WTC11 (cell line): Measurements from ENCODE around the gene DDX10. TPM values are rescaled to one million over a fixed set of nuclear protein-coding genes. Genes with fewer than 3 reads are reported as not detected.

Experiments used
- ATAC-seq: fragments of 200-7000 bp; cut with Tn5 transposase; 2 replicates; pipeline ENCODE4 v1.10.0; 2021; ENCODE audit warnings: mild to moderate bottlenecking, moderate library complexity
- CTCF ChIA-PET: fragments of 300-600 bp; sonication (Branson Sonifier 250); formaldehyde crosslinking; loops from one replicate; lab custom pipeline; 2021; ENCODE audit warnings: antibody characterized with exemption; lab: Charles Lee
- POLR2A ChIA-PET: fragments of 350-600 bp; sonication (Branson Sonifier 250); formaldehyde crosslinking; loops from one replicate; lab custom pipeline; 2021; ENCODE audit warnings: antibody characterized with exemption; lab: Charles Lee
- DNase-seq: peaks from one replicate; pipeline ENCODE4 v3.0.0; 2021; ENCODE audit warnings: low spot score
- H3K27ac Mint-ChIP-seq: 2 replicates; pipeline ENCODE4 v1.8.0; 2021; ENCODE audit warnings: mixed read lengths
- H3K27me3 Mint-ChIP-seq: 2 replicates; pipeline ENCODE4 v1.8.0; 2021; ENCODE audit warnings: low read depth, mild to moderate bottlenecking, moderate library complexity, mixed read lengths
- H3K36me3 Mint-ChIP-seq: 2 replicates; pipeline ENCODE4 v1.8.0; 2021; ENCODE audit warnings: mixed read lengths
- H3K4me1 Mint-ChIP-seq: 2 replicates; pipeline ENCODE4 v1.8.0; 2022; ENCODE audit warnings: mixed read lengths
- H3K4me3 Mint-ChIP-seq: 2 replicates; pipeline ENCODE4 v1.8.0; 2021; ENCODE audit warnings: mild to moderate bottlenecking, moderate library complexity, mixed read lengths
- H3K9me3 Mint-ChIP-seq: 2 replicates; pipeline ENCODE4 v1.8.0; 2021; ENCODE audit warnings: mixed read lengths
- ESRRA ChIP-seq: sonication (generic); formaldehyde crosslinking; IDR thresholded peaks from 2 replicates; pipeline ENCODE4 v1.8.1; 2022; ENCODE audit warnings: mild to moderate bottlenecking, missing genetic modification reagents, borderline replicate concordance
- GTF2I ChIP-seq: fragments of 250-450 bp; sonication (Bioruptor Pico); conservative IDR thresholded peaks from 2 replicates; pipeline ENCODE4 v1.4.0; 2021; ENCODE audit warnings: mild to moderate bottlenecking
- JUN ChIP-seq: sonication (generic); formaldehyde crosslinking; IDR thresholded peaks from 2 replicates; pipeline ENCODE4 v1.8.0; 2023; ENCODE audit warnings: mild to moderate bottlenecking, missing genetic modification reagents
- MYBL2 ChIP-seq: sonication (generic); formaldehyde crosslinking; IDR thresholded peaks from 2 replicates; pipeline ENCODE4 v1.8.1; 2023; ENCODE audit warnings: mild to moderate bottlenecking, moderate library complexity, missing genetic modification reagents
- SMAD4 ChIP-seq: sonication (generic); formaldehyde crosslinking; IDR thresholded peaks from 2 replicates; pipeline ENCODE4 v1.8.0; 2022; ENCODE audit warnings: mild to moderate bottlenecking, missing genetic modification reagents
- SOX15 ChIP-seq: fragments of 250-450 bp; sonication (Bioruptor Pico); IDR thresholded peaks from 2 replicates; pipeline ENCODE4 v1.9.0; 2021; ENCODE audit warnings: mild to moderate bottlenecking
- SP1 ChIP-seq: sonication (generic); formaldehyde crosslinking; conservative IDR thresholded peaks from 2 replicates; pipeline ENCODE4 v1.8.1; 2022; ENCODE audit warnings: missing genetic modification reagents
- ZNF396 ChIP-seq: fragments of 250-450 bp; sonication (Bioruptor Pico); IDR thresholded peaks from 2 replicates; pipeline ENCODE4 v1.8.0; 2021; ENCODE audit warnings: mild to moderate bottlenecking, moderate library complexity, borderline replicate concordance
- ZNF423 ChIP-seq: fragments of 250-450 bp; sonication (Bioruptor Pico); IDR thresholded peaks from 2 replicates; pipeline ENCODE4 v2.1.2; 2022; ENCODE audit warnings: mild to moderate bottlenecking, moderate library complexity
- total RNA-seq: library from RNA; stranded (reverse); gene quantifications from 3 replicates; pipeline ENCODE4 v1.2.3, GENCODE V29; 2021
- TF ChIP-seq, protein P1 (sequence below): sonication (generic); formaldehyde crosslinking; IDR thresholded peaks from 2 replicates; pipeline ENCODE4 v1.8.1; 2022; ENCODE audit warnings: low read depth, mild to moderate bottlenecking, moderate library complexity, missing genetic modification reagents, borderline replicate concordance
- TF ChIP-seq, protein P2 (sequence below): sonication (generic); formaldehyde crosslinking; IDR thresholded peaks from 2 replicates; pipeline ENCODE4 v1.8.0; 2022; ENCODE audit warnings: mild to moderate bottlenecking, missing genetic modification reagents
- TF ChIP-seq, protein P3 (sequence below): sonication (generic); formaldehyde crosslinking; IDR thresholded peaks from 2 replicates; pipeline ENCODE4 v1.8.0; 2022; ENCODE audit warnings: missing genetic modification reagents
- TF ChIP-seq, protein P4 (sequence below): fragments of 250-450 bp; sonication (Bioruptor Pico); IDR thresholded peaks from 2 replicates; pipeline ENCODE4 v1.9.0; 2021; ENCODE audit warnings: mild to moderate bottlenecking

DDX10 gene
- total RNA-seq, 1 experiment from 2014 or later = 56.8 TPM

GRCh38 chr11:108965306-108966001 lies 300.6 kb downstream of the DDX10 start:
- DNase-seq = no peak
- Mint-ChIP-seq H3K4me3 (no peak overlapping the region), H3K27ac (no peak overlapping the region), H3K9me3 (peaks cover 17% of the 10 kb centered on the region), H3K36me3 (no peaks in the 10 kb centered on the region; the same call in 1 of the 2 replicates), H3K27me3 (no peaks in the 10 kb centered on the region), H3K4me1 (peaks cover 41% of the 10 kb centered on the region)
- POLR2A ChIA-PET = no interaction called here
- CTCF ChIA-PET = no interaction called here
- TF ChIP-seq ZNF423 (CRISPR knock-in tag) = no peak
- TF ChIP-seq ZNF396 (CRISPR knock-in tag) = no peak
- no peak for TF ChIP-seq SP1 (CRISPR knock-in tag)
- TF ChIP-seq, protein P1, sequence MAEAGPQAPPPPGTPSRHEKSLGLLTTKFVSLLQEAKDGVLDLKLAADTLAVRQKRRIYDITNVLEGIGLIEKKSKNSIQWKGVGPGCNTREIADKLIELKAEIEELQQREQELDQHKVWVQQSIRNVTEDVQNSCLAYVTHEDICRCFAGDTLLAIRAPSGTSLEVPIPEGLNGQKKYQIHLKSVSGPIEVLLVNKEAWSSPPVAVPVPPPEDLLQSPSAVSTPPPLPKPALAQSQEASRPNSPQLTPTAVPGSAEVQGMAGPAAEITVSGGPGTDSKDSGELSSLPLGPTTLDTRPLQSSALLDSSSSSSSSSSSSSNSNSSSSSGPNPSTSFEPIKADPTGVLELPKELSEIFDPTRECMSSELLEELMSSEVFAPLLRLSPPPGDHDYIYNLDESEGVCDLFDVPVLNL (CRISPR knock-in tag) = no peak
- TF ChIP-seq, protein P2, sequence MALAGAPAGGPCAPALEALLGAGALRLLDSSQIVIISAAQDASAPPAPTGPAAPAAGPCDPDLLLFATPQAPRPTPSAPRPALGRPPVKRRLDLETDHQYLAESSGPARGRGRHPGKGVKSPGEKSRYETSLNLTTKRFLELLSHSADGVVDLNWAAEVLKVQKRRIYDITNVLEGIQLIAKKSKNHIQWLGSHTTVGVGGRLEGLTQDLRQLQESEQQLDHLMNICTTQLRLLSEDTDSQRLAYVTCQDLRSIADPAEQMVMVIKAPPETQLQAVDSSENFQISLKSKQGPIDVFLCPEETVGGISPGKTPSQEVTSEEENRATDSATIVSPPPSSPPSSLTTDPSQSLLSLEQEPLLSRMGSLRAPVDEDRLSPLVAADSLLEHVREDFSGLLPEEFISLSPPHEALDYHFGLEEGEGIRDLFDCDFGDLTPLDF (CRISPR knock-in tag) = no peak
- no peak for TF ChIP-seq GTF2I
- TF ChIP-seq, protein P3, sequence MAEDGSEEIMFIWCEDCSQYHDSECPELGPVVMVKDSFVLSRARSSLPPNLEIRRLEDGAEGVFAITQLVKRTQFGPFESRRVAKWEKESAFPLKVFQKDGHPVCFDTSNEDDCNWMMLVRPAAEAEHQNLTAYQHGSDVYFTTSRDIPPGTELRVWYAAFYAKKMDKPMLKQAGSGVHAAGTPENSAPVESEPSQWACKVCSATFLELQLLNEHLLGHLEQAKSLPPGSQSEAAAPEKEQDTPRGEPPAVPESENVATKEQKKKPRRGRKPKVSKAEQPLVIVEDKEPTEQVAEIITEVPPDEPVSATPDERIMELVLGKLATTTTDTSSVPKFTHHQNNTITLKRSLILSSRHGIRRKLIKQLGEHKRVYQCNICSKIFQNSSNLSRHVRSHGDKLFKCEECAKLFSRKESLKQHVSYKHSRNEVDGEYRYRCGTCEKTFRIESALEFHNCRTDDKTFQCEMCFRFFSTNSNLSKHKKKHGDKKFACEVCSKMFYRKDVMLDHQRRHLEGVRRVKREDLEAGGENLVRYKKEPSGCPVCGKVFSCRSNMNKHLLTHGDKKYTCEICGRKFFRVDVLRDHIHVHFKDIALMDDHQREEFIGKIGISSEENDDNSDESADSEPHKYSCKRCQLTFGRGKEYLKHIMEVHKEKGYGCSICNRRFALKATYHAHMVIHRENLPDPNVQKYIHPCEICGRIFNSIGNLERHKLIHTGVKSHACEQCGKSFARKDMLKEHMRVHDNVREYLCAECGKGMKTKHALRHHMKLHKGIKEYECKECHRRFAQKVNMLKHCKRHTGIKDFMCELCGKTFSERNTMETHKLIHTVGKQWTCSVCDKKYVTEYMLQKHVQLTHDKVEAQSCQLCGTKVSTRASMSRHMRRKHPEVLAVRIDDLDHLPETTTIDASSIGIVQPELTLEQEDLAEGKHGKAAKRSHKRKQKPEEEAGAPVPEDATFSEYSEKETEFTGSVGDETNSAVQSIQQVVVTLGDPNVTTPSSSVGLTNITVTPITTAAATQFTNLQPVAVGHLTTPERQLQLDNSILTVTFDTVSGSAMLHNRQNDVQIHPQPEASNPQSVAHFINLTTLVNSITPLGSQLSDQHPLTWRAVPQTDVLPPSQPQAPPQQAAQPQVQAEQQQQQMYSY (CRISPR knock-in tag) = no peak
- TF ChIP-seq SOX15 (CRISPR knock-in tag) = no peak
- no peak for TF ChIP-seq ESRRA
- ATAC-seq = no peak

GRCh38 chr11:108966206-108966605 lies 301.3 kb downstream of the DDX10 start:
- Mint-ChIP-seq H3K27ac (no peak overlapping the region), H3K4me3 (no peak overlapping the region)
- CTCF ChIA-PET = no interaction called here

More at GRCh38 chr11:108966206-108966605, 301.3 kb downstream of the DDX10 start:
- TF ChIP-seq JUN (no peak), MYBL2 (CRISPR knock-in tag) (no peak), SP1 (CRISPR knock-in tag) (no peak), SMAD4 (CRISPR knock-in tag) (no peak)
- TF ChIP-seq, protein P4, sequence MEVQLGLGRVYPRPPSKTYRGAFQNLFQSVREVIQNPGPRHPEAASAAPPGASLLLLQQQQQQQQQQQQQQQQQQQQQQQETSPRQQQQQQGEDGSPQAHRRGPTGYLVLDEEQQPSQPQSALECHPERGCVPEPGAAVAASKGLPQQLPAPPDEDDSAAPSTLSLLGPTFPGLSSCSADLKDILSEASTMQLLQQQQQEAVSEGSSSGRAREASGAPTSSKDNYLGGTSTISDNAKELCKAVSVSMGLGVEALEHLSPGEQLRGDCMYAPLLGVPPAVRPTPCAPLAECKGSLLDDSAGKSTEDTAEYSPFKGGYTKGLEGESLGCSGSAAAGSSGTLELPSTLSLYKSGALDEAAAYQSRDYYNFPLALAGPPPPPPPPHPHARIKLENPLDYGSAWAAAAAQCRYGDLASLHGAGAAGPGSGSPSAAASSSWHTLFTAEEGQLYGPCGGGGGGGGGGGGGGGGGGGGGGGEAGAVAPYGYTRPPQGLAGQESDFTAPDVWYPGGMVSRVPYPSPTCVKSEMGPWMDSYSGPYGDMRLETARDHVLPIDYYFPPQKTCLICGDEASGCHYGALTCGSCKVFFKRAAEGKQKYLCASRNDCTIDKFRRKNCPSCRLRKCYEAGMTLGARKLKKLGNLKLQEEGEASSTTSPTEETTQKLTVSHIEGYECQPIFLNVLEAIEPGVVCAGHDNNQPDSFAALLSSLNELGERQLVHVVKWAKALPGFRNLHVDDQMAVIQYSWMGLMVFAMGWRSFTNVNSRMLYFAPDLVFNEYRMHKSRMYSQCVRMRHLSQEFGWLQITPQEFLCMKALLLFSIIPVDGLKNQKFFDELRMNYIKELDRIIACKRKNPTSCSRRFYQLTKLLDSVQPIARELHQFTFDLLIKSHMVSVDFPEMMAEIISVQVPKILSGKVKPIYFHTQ (CRISPR knock-in tag) = no peak
- TF ChIP-seq, protein P3 (CRISPR knock-in tag) = no peak
- peaks cover 33% of the 10 kb centered on the region for H3K4me1 Mint-ChIP-seq
- no peak for ATAC-seq
- H3K9me3 Mint-ChIP-seq = peaks cover 17% of the 10 kb centered on the region
- no peaks in the 10 kb centered on the region for H3K27me3 Mint-ChIP-seq
- DNase-seq = no peak
- no peaks in the 10 kb centered on the region; the same call in 1 of the 2 replicates for H3K36me3 Mint-ChIP-seq
- POLR2A ChIA-PET = no interaction called here
